Renal cortex interstitium (tissue), 11 donors: ENCODE measurements around the gene ERN1. TPM values are rescaled to one million over a fixed set of nuclear protein-coding genes. Genes with fewer than 3 reads are reported as not detected.

Source experiments
- DNase-seq, 11 donors: peaks; one replicate each; pipeline ENCODE4 v3.0.0-alpha.2; 2013; ENCODE audit warnings: low read depth in 9 of 11, low spot score in 4 of 11; ENCODE audit errors: extremely low read depth in 1 of 11
- polyA plus RNA-seq, 3 donors: library from polyadenylated mRNA; unstranded; fragments of 120-200 nt; gene quantifications; one replicate each; pipeline ENCODE4 v1.2.1, GENCODE V29; 2013; ENCODE audit not compliant: insufficient read length in 3 of 3

Gene ERN1
- polyA plus RNA-seq, 3 donors, result 8.3 to 9.7 (median 8.6) TPM

GRCh38 chr17:64004903-64005733, 124.8 kb downstream of the ERN1 start:
- no peak for DNase-seq

GRCh38 chr17:64004218-64004770, 125.7 kb downstream of the ERN1 start:
- no peak for DNase-seq

GRCh38 chr17:64003526-64004121, 126.3 kb downstream of the ERN1 start:
- DNase-seq, result no peak

GRCh38 chr17:64002658-64003525, 127.1 kb downstream of the ERN1 start:
- no peak for DNase-seq

GRCh38 chr17:64001763-64002529, 128.0 kb downstream of the ERN1 start:
- no peak for DNase-seq

GRCh38 chr17:64001091-64001579, 128.8 kb downstream of the ERN1 start:
- DNase-seq, result no peak

GRCh38 chr17:63999680-64000531, 130.0 kb downstream of the ERN1 start:
- DNase-seq, result no peak

GRCh38 chr17:63998721-63999679, 130.9 kb downstream of the ERN1 start:
- no peak for DNase-seq

- peak in 10 of 11 donors; percentile 47 to 82 (median 72) for DNase-seq
Measured at GRCh38 chr17:63998050-63998720, 131.8 kb downstream of the ERN1 start, which contains the start of gene PRR29. Gene PRR29 (plus strand): TSS chr17:63998351. CDS start chr17:63998365, 14 bp downstream.

- no peak for DNase-seq
Measured at GRCh38 chr17:63997341-63998048, 132.4 kb downstream of the ERN1 start.

- DNase-seq, result no peak
Measured at GRCh38 chr17:63996430-63997182, 133.3 kb downstream of the ERN1 start.

GRCh38 chr17:63995626-63996025, 134.3 kb downstream of the ERN1 start:
- DNase-seq, result no peak

- DNase-seq, result no peak
Measured at GRCh38 chr17:63993368-63993985, 136.5 kb downstream of the ERN1 start.

GRCh38 chr17:63991611-63992010, 138.3 kb downstream of the ERN1 start:
- DNase-seq, result no peak
